Chondrocyte (in vitro differentiated cells): Measurements from ENCODE around the gene SPI1. TPM values are rescaled to one million over a fixed set of nuclear protein-coding genes. Genes with fewer than 3 reads are reported as not detected.

Source experiments
- DNase-seq: peaks from one replicate; pipeline ENCODE4 v3.0.0; 2021; ENCODE audit warnings: mixed read lengths, low spot score
- H3K27ac Mint-ChIP-seq: one replicate; pipeline ENCODE4 v1.8.0; 2021; ENCODE audit warnings: mild to moderate bottlenecking, moderate library complexity, mixed read lengths; ENCODE audit not compliant: unreplicated experiment
- H3K27me3 Mint-ChIP-seq: 2 replicates; pipeline ENCODE4 v1.8.0; 2021; ENCODE audit warnings: low read depth, mixed read lengths
- H3K36me3 Mint-ChIP-seq: 2 replicates; pipeline ENCODE4 v1.8.0; 2021; ENCODE audit warnings: low read depth, mixed read lengths
- H3K4me1 Mint-ChIP-seq: 2 replicates; pipeline ENCODE4 v1.8.0; 2021; ENCODE audit warnings: low read depth, mild to moderate bottlenecking, mixed read lengths
- H3K4me3 Mint-ChIP-seq: one replicate; pipeline ENCODE4 v1.8.0; 2021; ENCODE audit warnings: mild to moderate bottlenecking, moderate library complexity, mixed read lengths; ENCODE audit not compliant: unreplicated experiment
- H3K9me3 Mint-ChIP-seq: 2 replicates; pipeline ENCODE4 v1.8.0; 2021; ENCODE audit warnings: low read depth, mixed read lengths
- total RNA-seq: library from RNA; stranded (reverse); gene quantifications from 3 replicates; pipeline ENCODE4 v1.2.1, GENCODE V29; 2021
- TF ChIP-seq, protein P1 (sequence below): fragments of 200-600 bp; sonication (generic); IDR thresholded peaks from 2 replicates; pipeline ENCODE4 v1.5.0; 2021; ENCODE audit warnings: antibody characterized with exemption, mild to moderate bottlenecking, moderate library complexity

The SPI1 gene
- total RNA-seq, 1 donor from 2014 or later, result not detected

DNA sequence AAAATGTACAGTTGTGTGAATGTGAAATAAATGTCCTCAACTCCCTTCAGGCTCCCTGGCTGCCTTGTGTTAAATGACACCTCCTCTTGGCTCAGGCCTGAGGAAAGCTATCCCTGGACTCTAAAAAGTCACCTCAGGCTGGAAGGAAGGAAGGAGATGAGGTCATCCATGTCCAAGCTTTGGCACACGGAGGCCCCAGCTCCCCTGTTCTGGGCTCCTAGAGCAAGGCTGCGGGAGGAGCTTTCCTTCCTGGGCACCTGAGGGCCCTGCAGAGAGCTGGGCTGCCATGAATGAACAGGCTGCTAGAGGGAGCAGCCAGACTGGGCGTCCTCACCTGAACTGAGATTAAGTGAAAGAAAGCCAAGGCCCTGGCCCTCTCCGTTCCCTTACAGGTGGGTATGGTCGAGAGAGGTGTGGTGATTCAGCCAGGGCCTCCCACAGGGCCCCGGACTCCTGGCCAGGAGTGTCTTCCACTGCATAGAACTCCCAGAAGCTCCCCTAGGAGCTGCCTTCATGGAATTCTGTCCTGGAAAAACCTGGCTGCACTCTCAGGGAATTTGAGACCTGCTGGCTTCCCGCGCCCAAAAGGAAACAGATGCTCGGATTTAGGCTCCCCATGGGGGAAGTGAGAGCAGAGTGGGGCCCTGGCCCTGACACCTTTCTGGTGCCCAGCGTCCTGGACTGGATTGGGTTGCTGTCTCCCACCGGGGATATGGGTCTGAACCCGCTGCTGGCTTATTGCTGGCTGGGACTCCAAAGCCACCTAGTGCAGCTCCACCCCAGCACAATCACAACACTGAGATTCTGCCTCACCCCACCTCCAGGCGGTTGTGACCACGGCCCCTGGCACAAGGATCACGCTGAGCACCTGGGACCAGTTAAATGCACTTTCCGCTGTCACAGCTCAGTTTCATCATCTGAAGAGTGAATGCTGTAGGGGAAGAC is 48.1 kb downstream of the SPI1 start:
- TF ChIP-seq, protein P1, sequence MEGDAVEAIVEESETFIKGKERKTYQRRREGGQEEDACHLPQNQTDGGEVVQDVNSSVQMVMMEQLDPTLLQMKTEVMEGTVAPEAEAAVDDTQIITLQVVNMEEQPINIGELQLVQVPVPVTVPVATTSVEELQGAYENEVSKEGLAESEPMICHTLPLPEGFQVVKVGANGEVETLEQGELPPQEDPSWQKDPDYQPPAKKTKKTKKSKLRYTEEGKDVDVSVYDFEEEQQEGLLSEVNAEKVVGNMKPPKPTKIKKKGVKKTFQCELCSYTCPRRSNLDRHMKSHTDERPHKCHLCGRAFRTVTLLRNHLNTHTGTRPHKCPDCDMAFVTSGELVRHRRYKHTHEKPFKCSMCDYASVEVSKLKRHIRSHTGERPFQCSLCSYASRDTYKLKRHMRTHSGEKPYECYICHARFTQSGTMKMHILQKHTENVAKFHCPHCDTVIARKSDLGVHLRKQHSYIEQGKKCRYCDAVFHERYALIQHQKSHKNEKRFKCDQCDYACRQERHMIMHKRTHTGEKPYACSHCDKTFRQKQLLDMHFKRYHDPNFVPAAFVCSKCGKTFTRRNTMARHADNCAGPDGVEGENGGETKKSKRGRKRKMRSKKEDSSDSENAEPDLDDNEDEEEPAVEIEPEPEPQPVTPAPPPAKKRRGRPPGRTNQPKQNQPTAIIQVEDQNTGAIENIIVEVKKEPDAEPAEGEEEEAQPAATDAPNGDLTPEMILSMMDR, result no peak
- Mint-ChIP-seq H3K9me3 (no peaks in the 10 kb centered on the region), H3K4me1 (peaks cover 7% of the 10 kb centered on the region), H3K27me3 (no peaks in the 10 kb centered on the region), H3K4me3 (no peak overlapping the region), H3K27ac (peak overlapping the region; percentile 74), H3K36me3 (peaks cover 11% of the 10 kb centered on the region)
- DNase-seq, result no peak

DNA sequence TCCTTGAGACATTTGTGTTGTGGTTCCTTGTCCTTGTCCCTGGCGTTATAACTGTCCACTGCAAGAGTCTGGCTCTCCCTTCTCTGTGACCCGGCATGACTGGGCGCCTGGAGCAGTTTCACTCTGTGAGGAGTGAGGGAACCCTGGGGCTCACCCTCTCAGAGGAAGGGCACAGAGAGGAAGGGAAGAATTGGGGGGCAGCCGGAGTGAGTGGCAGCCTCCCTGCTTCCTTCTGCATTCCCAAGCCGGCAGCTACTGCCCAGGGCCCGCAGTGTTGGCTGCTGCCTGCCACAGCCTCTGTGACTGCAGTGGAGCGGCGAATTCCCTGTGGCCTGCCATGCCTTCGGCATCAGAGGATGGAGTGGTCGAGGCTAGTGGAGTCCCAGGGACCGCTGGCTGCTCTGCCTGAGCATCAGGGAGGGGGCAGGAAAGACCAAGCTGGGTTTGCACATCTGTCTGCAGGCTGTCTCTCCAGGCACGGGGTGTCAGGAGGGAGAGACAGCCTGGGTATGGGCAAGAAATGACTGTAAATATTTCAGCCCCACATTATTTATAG is 48.8 kb downstream of the SPI1 start:
- no peaks in the 10 kb centered on the region for H3K9me3 Mint-ChIP-seq
- H3K27ac Mint-ChIP-seq, result peak overlapping the region; percentile 12

DNA sequence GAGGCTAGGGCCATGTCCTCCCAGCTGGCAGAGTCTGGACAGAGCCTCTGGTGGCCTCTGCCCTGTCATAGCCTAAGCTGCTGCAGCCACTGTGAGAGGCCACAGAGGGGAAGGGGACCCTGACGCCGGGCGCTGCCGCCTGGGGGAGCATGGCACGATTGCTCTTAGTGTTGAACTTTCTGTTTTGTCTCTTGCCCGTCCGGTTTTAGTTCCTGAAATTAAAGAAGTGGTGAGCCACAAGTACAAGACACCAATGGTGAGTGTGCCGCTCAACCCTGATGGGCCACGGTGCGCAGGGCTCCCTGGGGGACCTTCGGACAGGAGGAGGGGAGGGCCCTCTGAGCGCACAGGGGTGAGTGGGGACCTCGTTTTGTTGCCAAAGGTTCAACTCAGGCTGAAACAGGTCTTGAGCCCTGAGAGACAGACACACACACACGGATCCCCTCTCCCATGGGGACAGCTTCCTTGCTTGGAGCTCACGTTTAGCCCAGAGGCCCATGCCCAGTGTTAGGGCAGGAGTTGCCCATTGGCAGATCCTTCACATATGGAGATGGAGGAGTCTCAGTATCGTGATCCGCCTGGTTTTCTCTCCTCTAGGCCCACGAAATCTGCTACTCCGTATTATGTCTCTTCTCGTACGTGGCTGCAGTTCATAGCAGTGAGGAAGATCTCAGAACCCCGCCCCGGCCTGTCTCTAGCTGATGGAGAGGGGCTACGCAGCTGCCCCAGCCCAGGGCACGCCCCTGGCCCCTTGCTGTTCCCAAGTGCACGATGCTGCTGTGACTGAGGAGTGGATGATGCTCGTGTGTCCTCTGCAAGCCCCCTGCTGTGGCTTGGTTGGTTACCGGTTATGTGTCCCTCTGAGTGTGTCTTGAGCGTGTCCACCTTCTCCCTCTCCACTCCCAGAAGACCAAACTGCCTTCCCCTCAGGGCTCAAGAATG is 49.6 kb downstream of the SPI1 start:
- H3K36me3 Mint-ChIP-seq, result peaks cover 17% of the 10 kb centered on the region

More for the DNA sequence above, 48.8 kb downstream of the SPI1 start:
- Mint-ChIP-seq H3K4me3 (no peak overlapping the region), H3K36me3 (peaks cover 17% of the 10 kb centered on the region), H3K27me3 (no peaks in the 10 kb centered on the region), H3K4me1 (peaks cover 7% of the 10 kb centered on the region)
- DNase-seq, result no peak
- TF ChIP-seq, protein P1, result no peak

DNA sequence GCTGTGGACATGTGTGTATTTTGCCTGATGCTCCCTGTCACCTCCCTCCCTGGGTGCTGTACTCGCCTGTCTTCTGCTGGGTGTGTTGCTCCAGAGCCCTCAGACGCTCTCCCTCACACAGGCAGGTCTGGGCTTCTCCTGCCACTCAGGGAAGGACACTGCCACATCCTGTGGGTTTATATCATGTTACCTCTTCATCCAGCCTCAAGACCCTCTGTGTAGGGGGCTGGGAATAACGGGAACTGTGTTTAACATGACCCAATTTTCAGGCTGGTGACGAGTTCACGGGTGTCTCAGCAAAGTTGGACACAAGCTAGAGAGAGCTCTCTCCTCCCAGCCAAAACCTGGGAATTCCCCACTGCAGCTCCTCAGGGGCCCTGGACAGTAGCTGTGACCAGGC is 50.4 kb downstream of the SPI1 start:
- Mint-ChIP-seq H3K9me3 (no peaks in the 10 kb centered on the region), H3K27me3 (no peaks in the 10 kb centered on the region), H3K36me3 (peaks cover 17% of the 10 kb centered on the region), H3K4me3 (no peak overlapping the region), H3K4me1 (peaks cover 7% of the 10 kb centered on the region), H3K27ac (peak overlapping the region; percentile 59)
- TF ChIP-seq, protein P1, result no peak
- no peak for DNase-seq

More for the DNA sequence above, 49.6 kb downstream of the SPI1 start:
- Mint-ChIP-seq H3K9me3 (no peaks in the 10 kb centered on the region), H3K4me3 (no peak overlapping the region), H3K4me1 (peaks cover 7% of the 10 kb centered on the region), H3K27ac (no peak overlapping the region), H3K27me3 (no peaks in the 10 kb centered on the region)
- no peak for DNase-seq
- TF ChIP-seq, protein P1, result no peak

DNA sequence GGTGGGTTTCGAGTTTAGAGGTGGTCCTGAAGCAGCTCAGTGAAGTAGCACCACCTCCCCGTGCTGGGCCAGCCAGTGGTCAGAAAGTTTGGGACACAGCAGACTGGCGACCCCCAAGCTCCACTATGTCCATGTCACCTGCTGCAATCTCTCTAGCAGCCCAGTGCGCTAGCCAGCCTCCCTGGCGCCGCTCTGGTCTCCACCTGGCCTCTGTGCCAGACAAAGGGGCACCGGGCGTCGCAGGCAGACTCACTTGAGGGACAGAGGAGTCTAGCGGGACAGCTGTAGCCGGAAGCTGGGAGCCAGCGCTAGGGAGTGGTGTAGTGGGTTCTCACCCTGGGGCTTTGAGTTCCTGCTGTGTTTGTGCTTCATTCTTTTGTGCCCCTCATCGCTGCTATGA is 51.3 kb downstream of the SPI1 start:
- Mint-ChIP-seq H3K36me3 (peaks cover 19% of the 10 kb centered on the region), H3K9me3 (no peaks in the 10 kb centered on the region), H3K4me3 (no peak overlapping the region), H3K4me1 (peaks cover 7% of the 10 kb centered on the region), H3K27me3 (no peaks in the 10 kb centered on the region), H3K27ac (no peak overlapping the region)
- no peak for DNase-seq
- TF ChIP-seq, protein P1, result no peak
